ENCODE results near the gene HS3ST4.

- TF ChIP-seq CTCF (IDR thresholded peaks at IDR 0.05) (no peak), POLR2A (IDR thresholded peaks at IDR 0.05) (no peak)
Measured at GRCh38 chr16:25693631-25694030, 1.9 kb downstream of the HS3ST4 start.
